HEK293T (cell line): Measurements from ENCODE around the gene ADSL.

Source experiments
- BHLHE40 ChIP-seq: fragments of 450-650 bp; IDR thresholded peaks from 2 replicates; pipeline ENCODE4 v1.6.1; 2016; ENCODE audit warnings: mild to moderate bottlenecking, moderate library complexity, borderline replicate concordance
- ELF4 ChIP-seq: fragments of 450-650 bp; IDR thresholded peaks from 2 replicates; pipeline ENCODE4 v1.6.1; 2017; ENCODE audit warnings: antibody characterized with exemption
- FOXA1 ChIP-seq: fragments of 450-650 bp; IDR thresholded peaks from 2 replicates; pipeline ENCODE4 v1.6.1; 2016; ENCODE audit warnings: mild to moderate bottlenecking
- FOXM1 ChIP-seq: fragments of 450-650 bp; IDR thresholded peaks from 2 replicates; pipeline ENCODE4 v1.6.1; 2017; ENCODE audit warnings: mild to moderate bottlenecking, borderline replicate concordance
- PKNOX1 ChIP-seq: fragments of 450-650 bp; IDR thresholded peaks from 2 replicates; pipeline ENCODE4 v1.6.1; 2016
- SP1 ChIP-seq: fragments of 450-650 bp; IDR thresholded peaks from 2 replicates; pipeline ENCODE4 v1.6.1; 2017
- SUZ12 ChIP-seq: fragments of 450-650 bp; IDR thresholded peaks from 2 replicates; pipeline ENCODE4 v1.6.1; 2016; ENCODE audit warnings: mild to moderate bottlenecking
- ZNF384 ChIP-seq: fragments of 450-650 bp; IDR thresholded peaks from 2 replicates; pipeline ENCODE4 v1.6.1; 2016

DNA sequence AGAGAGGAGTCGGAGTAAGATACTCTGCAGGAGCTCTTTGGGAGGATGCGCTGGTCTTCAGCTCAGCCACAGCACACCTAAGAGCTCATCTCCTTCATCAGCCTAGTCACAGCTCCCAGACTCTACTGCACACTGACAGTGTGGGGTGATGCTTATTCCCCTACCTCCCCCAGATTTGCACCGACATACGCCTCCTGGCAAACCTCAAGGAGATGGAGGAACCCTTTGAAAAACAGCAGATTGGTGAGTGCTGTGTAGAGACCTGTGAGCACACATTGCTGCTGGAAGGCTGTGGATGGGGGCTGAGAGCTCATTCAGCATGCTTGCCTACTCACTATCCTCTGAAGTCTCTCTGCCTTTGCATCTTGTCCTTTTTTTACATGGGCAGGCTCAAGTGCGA is 14.8 kb downstream of the ADSL start:
- TF ChIP-seq BHLHE40 (no peak), FOXA1 (no peak), ELF4 (no peak), PKNOX1 (no peak), ZNF384 (no peak), SUZ12 (no peak), FOXM1 (no peak), SP1 (no peak)
